ENCODE data around the gene RRAD.

GRCh38 chr16:66928702-66929388, 3.5 kb upstream of the RRAD start:
- TF ChIP-seq POLR2A (IDR thresholded peaks at IDR 0.05) (no peak), CTCF (IDR thresholded peaks at IDR 0.05) (peak in 10 of 12 donors; percentile 15 to 57 (median 36))

Measured in heart left ventricle (tissue), 13 donors.